GM18505 (cell line): ENCODE results near the gene MRPS17.

Experiments
- ATAC-seq: cut with Tn5 transposase; IDR thresholded peaks from one replicate; pipeline ENCODE4 v1.9.1; 2021; ENCODE audit not compliant: unreplicated experiment
- POLR2A ChIP-seq: IDR thresholded peaks from 4 replicates; pipeline ENCODE4 v1.6.1; 2011; ENCODE audit warnings: borderline replicate concordance; ENCODE audit not compliant: insufficient read depth, insufficient read length; ENCODE audit errors: extremely low read depth

The MRPS17 gene

DNA sequence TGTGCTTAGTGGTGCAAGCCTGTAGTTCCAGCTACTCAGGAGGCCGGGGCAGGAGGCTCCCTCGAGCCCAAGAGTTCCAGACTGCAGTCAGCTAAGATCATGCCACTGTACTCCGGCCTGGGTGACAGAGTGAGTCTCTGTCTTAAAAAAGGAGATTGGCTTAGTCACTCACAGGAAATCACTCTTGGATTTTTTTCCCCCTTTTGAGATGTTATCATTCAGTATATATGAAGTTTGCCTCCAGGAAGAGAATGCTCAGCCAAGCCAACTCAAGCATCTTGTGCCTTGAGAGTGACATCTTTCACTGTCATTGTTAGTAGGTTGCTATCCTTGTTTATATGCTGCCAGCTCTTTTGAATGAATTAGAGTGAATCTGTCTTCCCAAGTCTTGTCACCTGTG is 40.7 kb downstream of the MRPS17 start:
- TF ChIP-seq POLR2A: no peak
- no peak for ATAC-seq

DNA sequence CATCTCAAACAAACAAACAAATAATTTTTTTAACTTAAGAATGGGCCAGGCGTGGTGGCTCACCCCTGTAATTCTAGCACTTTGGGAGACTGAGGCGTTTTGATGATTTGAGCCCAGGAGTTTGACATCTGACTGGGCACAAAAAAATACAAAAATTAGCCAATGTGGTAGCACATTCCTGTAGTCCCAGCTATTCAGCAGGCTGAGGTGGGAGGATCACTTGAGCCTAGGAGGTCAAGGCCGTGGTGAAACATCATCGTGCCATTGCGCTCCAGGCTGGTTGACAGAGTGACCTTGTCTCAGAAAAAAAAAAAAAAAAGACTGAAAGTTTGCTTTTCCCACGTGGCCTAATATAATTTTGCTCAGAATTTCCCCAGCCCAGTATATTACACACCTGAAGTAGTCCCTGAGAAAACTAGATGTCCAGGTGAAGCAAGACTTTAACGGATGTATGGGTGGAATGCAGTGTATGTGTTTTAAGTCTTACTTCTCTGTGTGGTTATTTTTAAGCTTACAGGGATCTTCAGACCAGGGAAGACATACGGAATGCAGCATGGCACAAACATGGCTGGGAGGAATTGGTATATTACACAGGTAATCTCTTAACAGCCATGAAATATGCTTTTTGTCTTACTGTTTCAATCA is 45.3 kb downstream of the MRPS17 start:
- ATAC-seq: no peak
- no peak for TF ChIP-seq POLR2A

DNA sequence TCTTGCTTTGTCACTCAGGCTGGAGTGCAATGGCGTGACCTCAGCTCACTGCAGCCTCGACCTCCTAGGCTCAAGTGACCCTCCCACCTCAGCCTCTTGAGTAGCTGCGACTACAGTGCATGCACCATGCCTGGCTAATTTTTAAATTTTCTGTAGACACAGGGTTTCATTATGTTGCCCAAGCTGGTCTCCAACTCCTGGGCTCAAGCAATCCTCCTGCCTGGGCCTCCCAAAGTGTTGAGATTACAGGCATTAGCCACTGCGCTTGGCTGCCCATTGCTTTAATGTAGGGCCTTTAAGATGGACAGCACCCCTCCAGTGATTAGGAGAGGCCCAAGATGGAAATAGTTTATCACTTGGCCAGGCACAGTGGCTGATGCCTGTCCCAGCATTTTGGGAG is 52.1 kb downstream of the MRPS17 start:
- ATAC-seq: no peak
- TF ChIP-seq POLR2A: no peak
